ENCODE results near the gene CCDC3.
"Not testable (repeated sequence)": the region's sequence is repeated elsewhere in the genome, so short reads cannot be mapped to it uniquely, and the experiment has no call there.

The CCDC3 gene

GRCh38 chr10:12999849-13000248 is 1.7 kb downstream of the CCDC3 start:
- DNase-seq: no peak

DNA sequence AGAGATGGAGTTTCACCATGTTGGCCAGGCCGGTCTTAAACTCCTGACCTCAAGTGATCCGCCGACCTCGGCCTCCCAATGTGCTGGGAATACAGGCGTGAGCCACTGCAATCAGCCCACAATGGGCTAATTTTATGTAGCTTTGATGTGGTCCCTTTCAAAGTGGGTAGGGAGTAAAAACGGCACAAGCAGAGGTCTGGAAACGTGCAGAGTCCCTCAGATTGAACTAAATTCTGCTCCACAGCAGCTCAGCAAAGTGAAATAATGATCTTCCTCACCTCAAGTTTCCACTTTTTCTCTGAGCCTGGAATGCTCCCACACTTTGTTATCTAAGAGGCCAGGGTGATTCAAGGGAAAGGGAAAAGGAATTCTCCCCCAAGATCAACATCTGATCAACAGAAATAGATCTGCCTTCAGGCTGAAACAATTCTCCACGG is 6.1 kb downstream of the CCDC3 start:
- DNase-seq: no peak

- DNase-seq: peak; percentile 49
Observed at GRCh38 chr10:12993595-12993994, 7.9 kb downstream of the CCDC3 start.

DNA sequence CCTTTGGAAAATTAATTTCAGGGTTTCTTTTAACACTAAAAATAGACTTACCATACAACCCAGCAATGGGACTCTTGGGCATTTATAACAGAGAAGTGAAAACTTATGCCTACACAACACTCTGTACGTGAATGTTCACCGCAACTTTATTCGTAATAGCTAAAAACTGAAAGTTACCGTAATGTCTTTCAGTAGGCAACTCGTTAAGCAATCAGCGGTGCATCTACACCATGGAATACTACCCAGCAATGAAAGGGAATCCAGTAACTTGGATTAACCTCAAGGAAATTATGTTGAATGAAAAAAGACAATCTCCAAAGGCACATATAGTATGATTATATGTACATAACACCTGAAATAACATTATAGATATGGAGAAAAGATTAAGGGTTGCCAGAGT is 16.2 kb downstream of the CCDC3 start:
- no peak for DNase-seq

DNA sequence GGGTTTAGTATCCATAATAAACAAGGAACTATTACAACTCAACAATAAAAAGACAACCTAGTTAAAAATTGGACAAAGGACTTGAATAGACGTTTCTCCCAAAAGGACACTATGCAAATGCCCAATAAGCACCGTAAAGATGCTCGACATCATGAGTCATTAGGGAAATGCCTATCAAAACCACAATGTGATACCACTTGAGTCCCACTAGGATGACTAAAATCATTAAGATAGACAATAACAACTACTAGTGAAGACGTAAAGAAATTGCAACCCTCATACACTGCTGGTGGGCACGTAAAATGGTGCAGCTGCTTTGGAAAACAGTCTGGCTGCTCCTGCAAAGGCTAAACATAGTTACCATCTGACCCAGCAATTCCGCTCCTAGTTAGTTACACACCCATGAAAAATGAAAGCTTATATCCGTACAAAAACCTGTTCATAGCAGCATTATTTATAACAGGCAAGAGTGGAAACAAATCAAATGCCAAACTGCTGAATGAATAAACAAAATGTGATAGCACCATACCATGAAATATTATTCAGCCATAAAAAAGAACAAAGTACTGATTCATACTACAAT is 17.3 kb downstream of the CCDC3 start:
- no peak for DNase-seq

DNA sequence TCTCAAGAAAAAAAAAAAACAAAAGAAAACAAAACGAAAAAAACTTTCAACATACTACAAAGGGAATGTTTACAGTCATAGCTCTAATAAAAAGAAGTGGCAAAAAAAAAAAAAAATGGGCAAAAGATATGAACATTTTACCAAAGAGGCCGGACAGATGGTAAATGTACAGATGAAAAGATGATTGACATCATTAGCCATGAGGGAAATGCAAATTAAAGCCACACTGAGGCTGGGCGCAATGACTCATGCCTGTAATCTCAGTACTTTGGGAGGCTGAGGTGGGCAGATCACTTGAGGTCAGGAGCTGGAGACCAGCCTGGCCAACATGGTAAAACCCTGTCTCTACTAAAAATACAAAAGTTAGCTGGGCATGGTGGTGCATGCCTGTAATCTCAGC is 17.9 kb downstream of the CCDC3 start:
- DNase-seq: not testable (repeated sequence)

GRCh38 chr10:12981570-12981969 is 19.9 kb downstream of the CCDC3 start:
- DNase-seq: no peak

GRCh38 chr10:12980713-12981306 is 20.7 kb downstream of the CCDC3 start:
- DNase-seq: no peak

GRCh38 chr10:12980102-12980661 is 21.3 kb downstream of the CCDC3 start:
- no peak for DNase-seq

GRCh38 chr10:12978891-12979290 is 22.6 kb downstream of the CCDC3 start:
- DNase-seq: no peak

DNA sequence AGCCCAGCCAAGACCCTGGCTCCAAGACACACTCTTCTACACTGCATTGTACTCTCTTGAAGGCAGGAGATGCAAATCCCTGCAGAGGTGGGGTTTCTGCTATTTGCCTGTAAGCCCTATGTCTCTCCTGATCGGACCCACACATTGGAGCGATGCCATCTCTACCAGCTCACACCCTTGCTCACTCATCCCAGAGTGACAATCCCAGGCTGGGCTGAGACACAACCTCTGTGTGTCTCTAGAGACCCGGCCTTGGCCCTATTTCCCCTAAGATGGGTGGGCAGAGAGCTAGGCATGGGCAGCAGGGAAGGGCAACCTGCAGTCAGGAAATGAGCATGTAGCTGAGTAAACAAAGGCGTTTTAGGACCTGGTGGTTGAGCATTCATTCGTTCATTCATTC is 25.6 kb downstream of the CCDC3 start:
- DNase-seq: no peak

DNA sequence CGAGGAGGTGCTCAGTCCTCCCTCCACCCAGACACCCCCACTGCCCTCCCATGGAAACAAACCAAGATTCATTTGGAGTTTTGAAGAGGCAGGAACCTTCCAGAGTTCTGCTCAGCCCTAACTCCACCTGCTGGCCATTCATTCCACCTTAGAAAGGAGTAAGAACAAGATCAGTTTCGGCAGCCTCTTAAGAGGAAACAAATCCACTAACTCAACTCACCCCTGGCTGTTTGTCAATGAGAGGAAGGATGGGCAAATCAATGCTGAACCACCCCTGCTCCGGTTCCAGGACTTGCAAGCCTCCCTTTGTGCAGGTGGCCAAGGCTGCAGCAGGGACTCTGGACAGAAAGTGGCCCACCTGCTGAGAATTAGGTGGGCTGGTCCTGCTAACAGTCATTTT is 26.2 kb downstream of the CCDC3 start:
- no peak for DNase-seq

DNA sequence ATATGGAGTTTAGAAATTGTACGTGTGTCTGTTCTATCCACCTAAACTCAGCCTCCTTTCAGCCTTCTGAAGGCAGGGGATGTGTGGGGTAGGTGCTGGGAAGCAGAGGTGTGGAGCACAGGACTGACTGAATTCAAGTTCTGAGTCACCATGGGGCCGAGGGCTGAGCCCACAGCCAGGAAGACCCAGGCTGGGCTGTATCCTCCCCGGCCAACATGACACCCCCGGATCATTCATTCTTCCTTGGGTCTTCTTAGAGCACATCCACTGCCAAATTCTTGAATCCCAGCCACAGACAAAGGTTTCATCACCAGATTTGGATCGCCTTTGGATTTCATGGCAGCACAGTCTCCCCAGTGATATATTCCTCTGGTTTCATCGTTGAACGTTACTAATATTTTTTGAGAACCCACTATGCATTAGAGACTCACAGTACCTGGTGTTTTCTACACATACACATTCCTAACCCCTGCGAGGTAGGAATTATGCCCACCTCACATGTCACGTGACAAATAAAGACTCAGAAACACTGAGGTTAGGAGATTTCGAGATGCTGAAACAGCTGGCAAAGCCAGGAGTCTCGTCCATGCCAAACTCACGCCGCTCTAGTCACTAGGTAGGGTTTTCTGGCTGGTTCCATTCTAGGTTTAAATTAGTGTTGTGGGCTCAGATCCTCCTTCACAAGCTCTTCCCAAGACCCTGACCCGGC is 26.9 kb downstream of the CCDC3 start:
- no peak for DNase-seq

- DNase-seq: peak; percentile 52
Observed at GRCh38 chr10:12974078-12974477, 27.4 kb downstream of the CCDC3 start.

- no peak for DNase-seq
Observed at GRCh38 chr10:12973149-12973718, 28.3 kb downstream of the CCDC3 start.

- no peak for DNase-seq
Observed at GRCh38 chr10:12972146-12972545, 29.4 kb downstream of the CCDC3 start.

GRCh38 chr10:12971001-12971788 is 30.3 kb downstream of the CCDC3 start:
- peak; percentile 37 for DNase-seq

DNA sequence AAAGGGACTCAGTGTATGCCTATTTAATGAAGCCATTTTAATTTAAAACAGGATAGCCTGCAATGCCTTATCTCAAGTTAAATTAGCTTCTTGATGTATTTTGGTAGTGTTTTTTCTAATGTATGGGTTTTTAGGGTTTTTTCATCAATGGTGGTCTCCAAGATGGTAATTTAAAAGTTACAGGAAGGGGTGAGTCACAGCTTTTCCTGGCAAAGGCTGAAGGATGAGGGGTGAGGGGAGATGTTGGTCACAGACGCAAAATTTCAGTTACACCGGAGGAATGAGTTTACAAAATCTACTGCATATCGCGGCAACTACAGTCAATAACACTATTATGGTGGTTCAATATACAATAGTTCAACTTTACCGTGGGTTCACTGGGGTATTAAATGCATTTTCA is 31.6 kb downstream of the CCDC3 start:
- peak; percentile 5 for DNase-seq

DNA sequence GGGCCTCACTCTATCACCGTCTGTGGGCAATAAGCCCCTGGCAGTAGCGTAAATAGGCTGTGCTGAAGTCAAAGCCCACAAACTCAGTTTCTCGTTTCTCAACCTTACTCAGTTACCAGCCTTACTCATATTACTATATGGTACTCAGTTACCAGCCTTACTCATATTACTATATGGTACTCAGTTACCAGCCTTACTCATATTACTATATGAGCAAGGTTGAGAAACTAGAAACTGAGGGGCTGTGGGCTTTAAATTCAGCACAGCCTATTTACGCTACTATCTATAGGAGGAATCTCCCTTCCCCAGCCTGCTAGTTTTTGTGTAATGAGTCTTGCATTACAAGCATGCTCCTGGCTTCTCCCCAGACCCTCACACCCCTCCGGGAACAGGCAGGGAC is 35.4 kb downstream of the CCDC3 start:
- no peak for DNase-seq

DNA sequence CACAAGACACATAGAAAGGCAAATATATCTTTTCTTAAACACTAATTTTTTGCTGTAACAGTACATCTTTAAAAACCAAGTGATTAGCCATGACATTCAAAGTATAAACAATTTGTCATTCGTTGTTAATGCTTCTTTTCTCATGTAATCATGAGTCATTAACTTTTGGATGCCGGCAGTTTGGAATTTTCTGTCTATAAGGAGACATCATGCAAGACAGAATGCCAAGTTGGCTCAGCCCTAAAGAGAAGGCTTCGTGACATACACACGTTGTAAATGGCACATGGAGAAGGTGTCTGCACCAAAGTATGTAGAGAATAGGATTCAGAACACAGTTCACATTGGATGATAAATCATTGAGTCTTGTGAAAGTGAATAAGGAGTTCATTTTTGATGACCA is 35.9 kb downstream of the CCDC3 start:
- no peak for DNase-seq

- no peak for DNase-seq
Observed at GRCh38 chr10:12962556-12962955, 39.0 kb downstream of the CCDC3 start.

DNA sequence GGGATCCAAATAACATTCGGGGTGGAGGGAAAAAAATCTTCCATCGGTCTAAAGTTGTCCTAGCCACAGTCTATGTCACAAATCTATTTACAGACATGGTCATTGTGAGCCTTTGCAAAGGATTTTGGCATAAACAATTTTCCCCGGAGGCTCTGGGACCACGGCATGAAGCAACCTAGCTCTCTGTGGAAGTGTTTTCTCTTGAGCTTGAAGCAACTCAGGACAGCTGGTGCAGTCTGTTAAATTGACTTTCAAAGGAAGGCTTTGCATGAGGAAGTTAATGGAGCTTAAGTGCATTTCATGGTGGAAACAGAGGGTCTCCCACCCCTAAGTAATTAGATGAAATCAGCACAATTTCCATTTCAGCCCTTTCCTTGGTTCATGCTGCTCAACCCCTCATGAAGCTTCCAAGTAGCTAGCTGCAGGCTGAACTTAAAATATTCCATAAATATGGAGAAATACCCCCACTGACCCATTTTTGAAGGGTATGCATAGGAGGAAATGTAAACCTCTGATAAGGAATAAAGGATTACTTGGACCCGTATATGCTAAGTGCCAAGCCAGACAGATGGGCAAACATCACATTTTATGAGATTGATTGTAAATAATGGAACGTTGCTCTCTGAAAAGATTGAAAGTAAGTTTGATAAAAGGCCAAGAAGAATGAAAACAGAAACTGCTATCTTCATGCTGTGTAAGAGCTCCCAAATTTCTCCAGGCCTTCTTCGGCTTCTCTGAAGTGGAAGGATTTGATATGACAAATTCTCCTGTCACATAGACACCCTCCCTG is 39.9 kb downstream of the CCDC3 start:
- no peak for DNase-seq
